Keratinocyte (primary cell): Measurements from ENCODE around the gene ADM5. TPM values are rescaled to one million over a fixed set of nuclear protein-coding genes. Genes with fewer than 3 reads are reported as not detected.

ENCODE experiments used
- DNase-seq: peaks from one replicate; pipeline ENCODE4 v3.0.0-alpha.2; 2011; ENCODE audit warnings: low read depth, missing footprints, low spot score
- FAIRE-seq: peaks from 2 replicates; lab custom pipeline; 2011; peaks lifted over from hg19 to GRCh38; lab: Jason Lieb, UNC
- H2AFZ ChIP-seq: 2 replicates; pipeline ENCODE4 v1.6.0; 2012; ENCODE audit warnings: low read length, control low read depth, inconsistent platforms; ENCODE audit not compliant: control insufficient read depth
- H3K27ac ChIP-seq: 2 replicates; pipeline ENCODE4 v1.5.1; 2011; ENCODE audit warnings: low read length; ENCODE audit not compliant: control insufficient read depth, insufficient read depth
- H3K27me3 ChIP-seq: 3 replicates; pipeline ENCODE4 v1.6.0; 2011; ENCODE audit warnings: low read length; ENCODE audit not compliant: control insufficient read depth, insufficient read depth; ENCODE audit errors: extremely low read depth
- H3K36me3 ChIP-seq, 2 experiments: 2 replicates in 1 of 2; 3 replicates in 1 of 2; pipeline ENCODE4 v1.5.1; 2011; ENCODE audit warnings: low read length in 2 of 2, mild to moderate bottlenecking in 1 of 2; ENCODE audit not compliant: control insufficient read depth in 2 of 2, insufficient read depth in 2 of 2; ENCODE audit errors: extremely low read depth in 1 of 2
- H3K4me1 ChIP-seq: 3 replicates; pipeline ENCODE4 v1.5.1; 2011; ENCODE audit warnings: low read length; ENCODE audit not compliant: control insufficient read depth, insufficient read depth; ENCODE audit errors: extremely low read depth
- H3K4me2 ChIP-seq: 3 replicates; pipeline ENCODE4 v1.6.0; 2011; ENCODE audit warnings: low read depth, low read length; ENCODE audit not compliant: control insufficient read depth, insufficient read depth; ENCODE audit errors: extremely low read depth
- H3K4me3 ChIP-seq, 3 experiments: fragments of 200-600 bp in 1 of 3; sonication (generic) in 1 of 3; 2 replicates in 2 of 3; 3 replicates in 1 of 3; pipeline ENCODE4 v1.5.1; 2011 to 2016; ENCODE audit warnings: low read length in 3 of 3, mild to moderate bottlenecking in 3 of 3, control low read depth in 2 of 3, inconsistent platforms in 1 of 3, low read depth in 1 of 3, mixed read lengths in 1 of 3, mixed run types in 1 of 3, moderate library complexity in 1 of 3; ENCODE audit not compliant: control insufficient read depth in 2 of 3, insufficient read depth in 2 of 3; ENCODE audit errors: extremely low read depth in 1 of 3
- H3K79me2 ChIP-seq: 2 replicates; pipeline ENCODE4 v1.6.0; 2012; ENCODE audit warnings: low read length; ENCODE audit not compliant: control insufficient read depth, insufficient read depth
- H3K9ac ChIP-seq: 3 replicates; pipeline ENCODE4 v1.6.0; 2011; ENCODE audit warnings: low read length; ENCODE audit not compliant: control insufficient read depth, insufficient read depth; ENCODE audit errors: extremely low read depth
- H3K9me1 ChIP-seq: 3 replicates; pipeline ENCODE4 v1.6.0; 2011; ENCODE audit warnings: low read length; ENCODE audit not compliant: control insufficient read depth, insufficient read depth; ENCODE audit errors: extremely low read depth
- H3K9me3 ChIP-seq: 2 replicates; pipeline ENCODE4 v1.5.1; 2012; ENCODE audit warnings: low read depth, low read length; ENCODE audit not compliant: control insufficient read depth
- H4K20me1 ChIP-seq: 3 replicates; pipeline ENCODE4 v1.6.0; 2011; ENCODE audit warnings: low read length; ENCODE audit not compliant: control insufficient read depth, insufficient read depth; ENCODE audit errors: extremely low read depth
- EZH2 ChIP-seq: IDR thresholded peaks from one replicate; pipeline ENCODE4 v1.6.1; 2012; ENCODE audit warnings: inconsistent platforms, mild to moderate bottlenecking, low read length, moderate library complexity
- dilution Hi-C: fragments of 300-500 bp; cut with MboI; formaldehyde crosslinking; loops from one replicate; pipeline ENCODE4 v1.7.0; 2020; ENCODE audit warnings: low sequenced_read_pairs; ENCODE audit not compliant: extremely low pct_ligation_motif_present
- polyA plus RNA-seq, 5 experiments: library from polyadenylated mRNA; depleted of rRNA in 3 of 5; stranded (reverse) in 3 of 5; stranded (forward) in 1 of 5; unstranded in 1 of 5; fragments of >200 nt; gene quantifications; 1 replicate in 1 of 5; 2 replicates in 3 of 5; 3 replicates in 1 of 5; pipeline versions ENCODE4 v1.2.1 to v1.2.3, GENCODE V29; 2011 to 2012; ENCODE audit warnings: missing spikeins in 2 of 5, low read depth in 1 of 5, low replicate concordance in 1 of 5
- TF ChIP-seq, protein P1 (sequence below), 3 experiments: IDR thresholded peaks in 1 of 3; conservative IDR thresholded peaks in 1 of 3; optimal IDR thresholded peaks in 1 of 3; 2 replicates in 2 of 3; 3 replicates in 1 of 3; pipeline versions ENCODE3 to v1.5.1; 2011; ENCODE audit warnings: low read length in 3 of 3, mild to moderate bottlenecking in 3 of 3, moderate library complexity in 2 of 3, control low read depth in 1 of 3, inconsistent platforms in 1 of 3; ENCODE audit not compliant: insufficient read depth in 2 of 3; ENCODE audit errors: extremely low read depth in 1 of 3

The ADM5 gene
- polyA plus RNA-seq, 1 donor (not counting 4 experiments of a cell fraction or from before 2014, with no cell fraction given): 0.73 TPM

DNA sequence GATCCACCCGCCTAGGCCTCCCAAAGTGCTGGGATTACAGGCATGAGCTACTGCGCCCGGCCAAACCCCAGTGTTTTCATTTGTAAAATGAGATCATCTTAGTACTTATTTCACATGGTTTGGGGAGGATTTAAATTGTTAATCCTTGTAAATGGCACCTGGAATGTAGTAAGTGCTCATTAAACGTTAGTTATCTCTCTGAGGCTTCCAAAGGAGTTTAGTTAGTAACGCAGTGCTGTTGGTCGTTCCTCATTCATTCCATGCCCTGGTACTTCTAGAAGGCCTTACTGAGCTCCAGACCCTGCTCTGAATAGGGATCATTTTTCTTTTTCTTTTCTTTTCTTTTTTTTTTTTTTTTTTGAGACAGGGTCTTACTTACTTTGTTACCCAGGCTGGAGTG is 6.7 kb downstream of the ADM5 start:
- peaks cover 2% of the 10 kb centered on the region for H3K4me1 ChIP-seq
- H3K4me3 ChIP-seq: no peak overlapping the region
- peaks cover 9% of the 10 kb centered on the region for H3K27me3 ChIP-seq
- TF ChIP-seq, protein P1, sequence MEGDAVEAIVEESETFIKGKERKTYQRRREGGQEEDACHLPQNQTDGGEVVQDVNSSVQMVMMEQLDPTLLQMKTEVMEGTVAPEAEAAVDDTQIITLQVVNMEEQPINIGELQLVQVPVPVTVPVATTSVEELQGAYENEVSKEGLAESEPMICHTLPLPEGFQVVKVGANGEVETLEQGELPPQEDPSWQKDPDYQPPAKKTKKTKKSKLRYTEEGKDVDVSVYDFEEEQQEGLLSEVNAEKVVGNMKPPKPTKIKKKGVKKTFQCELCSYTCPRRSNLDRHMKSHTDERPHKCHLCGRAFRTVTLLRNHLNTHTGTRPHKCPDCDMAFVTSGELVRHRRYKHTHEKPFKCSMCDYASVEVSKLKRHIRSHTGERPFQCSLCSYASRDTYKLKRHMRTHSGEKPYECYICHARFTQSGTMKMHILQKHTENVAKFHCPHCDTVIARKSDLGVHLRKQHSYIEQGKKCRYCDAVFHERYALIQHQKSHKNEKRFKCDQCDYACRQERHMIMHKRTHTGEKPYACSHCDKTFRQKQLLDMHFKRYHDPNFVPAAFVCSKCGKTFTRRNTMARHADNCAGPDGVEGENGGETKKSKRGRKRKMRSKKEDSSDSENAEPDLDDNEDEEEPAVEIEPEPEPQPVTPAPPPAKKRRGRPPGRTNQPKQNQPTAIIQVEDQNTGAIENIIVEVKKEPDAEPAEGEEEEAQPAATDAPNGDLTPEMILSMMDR (optimal IDR thresholded peaks at IDR 0.05 in 1 of 3, IDR thresholded peaks at IDR 0.05 in 1 of 3, conservative IDR thresholded peaks at IDR 0.05 in 1 of 3; ENCODE audit: extremely low read depth in 1 of 3, insufficient read depth in 2 of 3, low read length in 3 of 3): no peak
- no peak for TF ChIP-seq EZH2
- H4K20me1 ChIP-seq: no peaks in the 10 kb centered on the region
- DNase-seq (no peak), FAIRE-seq (no peak)
- H3K9me3 ChIP-seq: no peaks in the 10 kb centered on the region
- H3K9me1 ChIP-seq: no peaks in the 10 kb centered on the region
- no peak overlapping the region for H2AFZ ChIP-seq
- H3K79me2 ChIP-seq: no peaks in the 10 kb centered on the region
- H3K4me2 ChIP-seq: no peak overlapping the region
- no peak overlapping the region for H3K9ac ChIP-seq
- dilution Hi-C loops: no loop called here
- no peaks in the 10 kb centered on the region for H3K36me3 ChIP-seq
- H3K27ac ChIP-seq: no peak overlapping the region

DNA sequence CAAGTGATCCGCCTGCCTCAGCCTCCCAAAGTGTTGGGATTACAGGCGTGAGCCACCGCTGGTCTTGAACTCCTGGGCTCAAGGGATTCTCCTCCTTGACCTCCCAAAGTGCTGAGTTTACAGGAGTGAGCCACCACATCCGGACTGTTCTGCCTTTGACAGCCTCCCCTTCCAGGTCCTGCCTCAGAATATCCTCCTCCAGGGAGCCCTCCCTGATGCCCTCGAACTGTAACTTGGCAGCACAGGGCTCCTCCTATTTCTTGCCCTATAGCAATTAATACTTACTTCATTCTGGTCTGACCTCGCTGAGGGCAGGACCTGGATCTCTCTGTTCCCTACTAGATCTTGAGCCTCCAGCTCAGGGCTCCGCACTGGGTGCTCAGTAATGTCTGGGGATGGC is 7.5 kb downstream of the ADM5 start:
- H3K4me3 ChIP-seq: no peak overlapping the region
- no peaks in the 10 kb centered on the region for H3K9me1 ChIP-seq
- dilution Hi-C loops: no loop called here
- FAIRE-seq: no peak
- H3K79me2 ChIP-seq: no peaks in the 10 kb centered on the region
- H4K20me1 ChIP-seq: no peaks in the 10 kb centered on the region
- no peak overlapping the region for H3K9ac ChIP-seq
- no peak overlapping the region for H3K27ac ChIP-seq
- peaks cover 14% of the 10 kb centered on the region for H3K27me3 ChIP-seq
- no peaks in the 10 kb centered on the region for H3K36me3 ChIP-seq
- H3K9me3 ChIP-seq: no peaks in the 10 kb centered on the region
- H2AFZ ChIP-seq: no peak overlapping the region
- H3K4me1 ChIP-seq: no peaks in the 10 kb centered on the region
- TF ChIP-seq, protein P1 (optimal IDR thresholded peaks at IDR 0.05 in 1 of 3, IDR thresholded peaks at IDR 0.05 in 1 of 3, conservative IDR thresholded peaks at IDR 0.05 in 1 of 3; ENCODE audit: extremely low read depth in 1 of 3, insufficient read depth in 2 of 3, low read length in 3 of 3): no peak
- TF ChIP-seq EZH2: no peak
- DNase-seq: no peak
- no peak overlapping the region for H3K4me2 ChIP-seq
